ENCODE measurements around the gene C14orf180.

DNA sequence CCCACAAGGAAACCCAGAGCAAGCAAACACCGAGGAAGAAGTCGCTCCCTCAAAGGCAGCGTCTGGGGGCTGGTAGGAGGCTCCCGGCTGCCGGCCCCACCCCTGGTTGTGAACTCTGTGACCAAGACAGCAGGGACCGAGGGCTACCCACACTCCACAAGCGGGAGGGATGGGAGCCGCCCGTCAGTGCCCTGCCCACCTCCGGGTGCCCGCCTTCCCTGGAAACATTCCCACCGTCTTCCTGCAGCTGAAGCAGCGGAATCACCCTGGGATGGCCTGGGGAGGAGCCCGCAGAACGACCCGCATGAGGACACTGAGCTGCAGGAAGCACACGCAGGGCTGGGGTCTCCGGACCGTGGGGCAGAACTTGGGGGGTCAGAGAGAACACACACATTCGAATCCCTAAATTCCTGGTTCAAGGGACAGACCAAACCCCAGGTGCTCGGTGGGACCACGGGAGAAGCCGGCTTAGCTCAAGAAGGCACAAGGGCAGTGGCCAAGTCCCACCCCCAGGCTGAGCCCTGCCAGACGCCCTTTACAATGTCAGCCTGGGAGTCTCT, 33.5 kb upstream of the C14orf180 start:
- TF ChIP-seq, protein P1, sequence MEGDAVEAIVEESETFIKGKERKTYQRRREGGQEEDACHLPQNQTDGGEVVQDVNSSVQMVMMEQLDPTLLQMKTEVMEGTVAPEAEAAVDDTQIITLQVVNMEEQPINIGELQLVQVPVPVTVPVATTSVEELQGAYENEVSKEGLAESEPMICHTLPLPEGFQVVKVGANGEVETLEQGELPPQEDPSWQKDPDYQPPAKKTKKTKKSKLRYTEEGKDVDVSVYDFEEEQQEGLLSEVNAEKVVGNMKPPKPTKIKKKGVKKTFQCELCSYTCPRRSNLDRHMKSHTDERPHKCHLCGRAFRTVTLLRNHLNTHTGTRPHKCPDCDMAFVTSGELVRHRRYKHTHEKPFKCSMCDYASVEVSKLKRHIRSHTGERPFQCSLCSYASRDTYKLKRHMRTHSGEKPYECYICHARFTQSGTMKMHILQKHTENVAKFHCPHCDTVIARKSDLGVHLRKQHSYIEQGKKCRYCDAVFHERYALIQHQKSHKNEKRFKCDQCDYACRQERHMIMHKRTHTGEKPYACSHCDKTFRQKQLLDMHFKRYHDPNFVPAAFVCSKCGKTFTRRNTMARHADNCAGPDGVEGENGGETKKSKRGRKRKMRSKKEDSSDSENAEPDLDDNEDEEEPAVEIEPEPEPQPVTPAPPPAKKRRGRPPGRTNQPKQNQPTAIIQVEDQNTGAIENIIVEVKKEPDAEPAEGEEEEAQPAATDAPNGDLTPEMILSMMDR (IDR thresholded peaks at IDR 0.05): no peak
- no peak for TF ChIP-seq POLR2A (IDR thresholded peaks at IDR 0.05)

All from adrenal gland (tissue), 5 donors.